Activated CD8-positive, alpha-beta T cell treated with anti-CD3 and anti-CD28 coated beads for 36 hours (primary cell): ENCODE measurements around the gene SLC1A5. TPM values are rescaled to one million over a fixed set of nuclear protein-coding genes. Genes with fewer than 3 reads are reported as not detected.

ENCODE experiments used
- ATAC-seq: fragments of 200-7000 bp; cut with Tn5 transposase; one replicate; pipeline ENCODE4 v1.10.0; 2021; ENCODE audit warnings: mild to moderate bottlenecking, moderate library complexity
- CTCF ChIA-PET: fragments of 350-600 bp; sonication (Branson Sonifier 250); formaldehyde crosslinking; loops from one replicate; lab custom pipeline; 2021; ENCODE audit warnings: antibody characterized with exemption; lab: Charles Lee
- POLR2A ChIA-PET: fragments of 350-600 bp; sonication (Branson Sonifier 250); formaldehyde crosslinking; loops from one replicate; lab custom pipeline; 2021; ENCODE audit warnings: antibody characterized with exemption; lab: Charles Lee
- DNase-seq: peaks from one replicate; pipeline ENCODE4 v3.0.0-alpha.2; 2020
- H3K27ac Mint-ChIP-seq: one replicate; pipeline ENCODE4 v1.8.0; 2021; ENCODE audit warnings: mild to moderate bottlenecking, mixed read lengths
- H3K27me3 Mint-ChIP-seq: one replicate; pipeline ENCODE4 v1.8.0; 2021; ENCODE audit warnings: mixed read lengths
- H3K36me3 Mint-ChIP-seq: one replicate; pipeline ENCODE4 v1.8.0; 2021; ENCODE audit warnings: low read depth, mixed read lengths
- H3K4me1 Mint-ChIP-seq: one replicate; pipeline ENCODE4 v1.8.0; 2021; ENCODE audit warnings: low read depth, mixed read lengths
- H3K4me3 Mint-ChIP-seq: one replicate; pipeline ENCODE4 v1.8.0; 2021; ENCODE audit warnings: mild to moderate bottlenecking, moderate library complexity, mixed read lengths
- H3K9me3 Mint-ChIP-seq: one replicate; pipeline ENCODE4 v1.8.0; 2021; ENCODE audit warnings: mixed read lengths
- intact Hi-C: fragments of 100-400 bp; cut with micrococcal nuclease; formaldehyde crosslinking; loops from one replicate; pipeline ENCODE4 v1.10.0; 2022
- total RNA-seq, 2 experiments: library from RNA; stranded (reverse); gene quantifications; one replicate each; pipeline ENCODE4 v1.2.3, GENCODE V29; 2021
- TF ChIP-seq, protein P1 (sequence below): fragments of 200-600 bp; IDR thresholded peaks from one replicate; pipeline ENCODE4 v1.8.0; 2022; ENCODE audit warnings: antibody characterized with exemption, mild to moderate bottlenecking

SLC1A5 gene
- total RNA-seq, 2 experiments from 2014 or later, result 235 TPM

DNA sequence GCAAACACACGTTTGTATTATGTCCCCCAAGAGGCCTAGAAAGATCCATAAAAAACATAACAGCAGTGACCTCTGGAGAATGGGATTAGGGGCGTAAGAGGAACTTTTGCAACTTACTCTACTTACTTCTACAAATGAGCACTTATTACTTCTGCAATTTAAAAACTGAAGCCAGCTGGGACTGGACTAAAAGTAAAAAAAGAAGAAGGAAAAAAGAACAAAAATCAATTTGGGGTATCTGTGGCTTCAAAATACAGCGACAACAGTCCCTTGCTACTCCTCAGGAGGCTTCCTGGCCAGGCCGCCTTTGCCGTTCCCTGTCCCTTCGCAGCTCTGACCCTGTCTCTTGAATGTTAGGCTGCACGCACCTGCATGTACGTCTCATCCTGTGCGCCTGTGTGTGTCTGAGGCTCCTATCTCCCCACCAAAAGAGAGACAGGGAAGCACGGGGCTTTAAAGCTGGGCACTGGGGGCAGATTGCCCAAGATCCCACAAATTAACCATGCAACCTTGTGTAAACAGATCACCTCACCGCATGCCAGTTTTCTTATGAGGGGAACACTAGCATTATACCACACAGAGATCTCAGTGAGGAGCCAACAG, 54.6 kb downstream of the SLC1A5 start:
- no peaks in the 10 kb centered on the region for H3K27me3 Mint-ChIP-seq

DNA sequence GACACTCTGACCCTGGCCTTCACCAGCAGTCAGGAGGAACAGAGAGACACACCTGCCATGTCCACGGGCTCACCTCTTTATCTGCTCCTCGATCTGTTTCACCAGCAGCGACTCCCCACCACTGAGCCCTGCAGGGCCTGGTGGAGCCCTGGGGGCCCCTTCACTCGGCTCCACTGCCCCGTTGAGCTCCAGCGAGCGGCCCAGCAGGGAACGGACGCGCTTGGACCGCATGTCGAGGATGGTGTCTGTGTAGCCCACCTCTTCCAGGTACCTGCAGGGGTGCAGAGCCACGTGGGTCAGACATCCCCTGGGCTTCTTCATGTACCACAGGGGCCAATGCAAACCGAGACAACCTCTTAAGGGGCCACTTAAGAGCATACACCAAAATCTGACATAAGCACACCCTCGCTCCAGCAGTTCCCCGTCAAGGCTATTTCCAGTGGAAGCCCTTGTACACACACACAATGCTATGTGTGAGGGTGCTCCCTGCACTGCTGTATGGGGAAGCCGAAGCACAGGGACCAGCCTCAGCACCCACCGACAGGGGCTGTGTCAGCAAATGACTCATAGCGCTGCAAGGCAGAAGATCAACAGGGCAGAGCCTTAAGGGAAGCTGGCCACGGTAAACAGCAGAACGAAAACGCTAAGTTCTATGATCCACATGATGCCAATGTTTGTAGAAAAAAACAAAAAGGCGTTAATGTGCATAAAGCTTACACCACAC, 55.3 kb downstream of the SLC1A5 start:
- Mint-ChIP-seq H3K4me3 (no peak overlapping the region), H3K27me3 (no peaks in the 10 kb centered on the region), H3K9me3 (no peaks in the 10 kb centered on the region), H3K4me1 (peaks cover 11% of the 10 kb centered on the region), H3K36me3 (peaks cover 34% of the 10 kb centered on the region), H3K27ac (no peak overlapping the region)
- TF ChIP-seq, protein P1, sequence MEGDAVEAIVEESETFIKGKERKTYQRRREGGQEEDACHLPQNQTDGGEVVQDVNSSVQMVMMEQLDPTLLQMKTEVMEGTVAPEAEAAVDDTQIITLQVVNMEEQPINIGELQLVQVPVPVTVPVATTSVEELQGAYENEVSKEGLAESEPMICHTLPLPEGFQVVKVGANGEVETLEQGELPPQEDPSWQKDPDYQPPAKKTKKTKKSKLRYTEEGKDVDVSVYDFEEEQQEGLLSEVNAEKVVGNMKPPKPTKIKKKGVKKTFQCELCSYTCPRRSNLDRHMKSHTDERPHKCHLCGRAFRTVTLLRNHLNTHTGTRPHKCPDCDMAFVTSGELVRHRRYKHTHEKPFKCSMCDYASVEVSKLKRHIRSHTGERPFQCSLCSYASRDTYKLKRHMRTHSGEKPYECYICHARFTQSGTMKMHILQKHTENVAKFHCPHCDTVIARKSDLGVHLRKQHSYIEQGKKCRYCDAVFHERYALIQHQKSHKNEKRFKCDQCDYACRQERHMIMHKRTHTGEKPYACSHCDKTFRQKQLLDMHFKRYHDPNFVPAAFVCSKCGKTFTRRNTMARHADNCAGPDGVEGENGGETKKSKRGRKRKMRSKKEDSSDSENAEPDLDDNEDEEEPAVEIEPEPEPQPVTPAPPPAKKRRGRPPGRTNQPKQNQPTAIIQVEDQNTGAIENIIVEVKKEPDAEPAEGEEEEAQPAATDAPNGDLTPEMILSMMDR, result no peak
- ATAC-seq (no peak), DNase-seq (no peak)
- ChIA-PET POLR2A (interaction anchor here (1.1 to 2.1 kb wide), 2 partner anchors 13 to 19 kb away, joined by 4 to 9 read pairs; partner anchors contain the start of gene FKRP), CTCF (interaction anchor here (2.1 kb wide), 1 partner anchor 29 kb away, joined by 7 read pairs; no protein-coding TSS in a partner anchor)
- intact Hi-C loops, result no loop called here

More for the DNA sequence above, 54.6 kb downstream of the SLC1A5 start:
- TF ChIP-seq, protein P1, result no peak
- Mint-ChIP-seq H3K4me3 (no peak overlapping the region), H3K4me1 (peaks cover 7% of the 10 kb centered on the region), H3K36me3 (peaks cover 32% of the 10 kb centered on the region), H3K27ac (no peak overlapping the region), H3K9me3 (no peaks in the 10 kb centered on the region)
- ATAC-seq (no peak), DNase-seq (no peak)
- ChIA-PET CTCF (interaction anchor here (1.2 to 2.1 kb wide), 2 partner anchors 11 to 30 kb away, joined by 3 to 7 read pairs; no protein-coding TSS in a partner anchor), POLR2A (interaction anchor here (0.6 to 2.1 kb wide), 3 partner anchors 11 to 20 kb away, joined by 3 to 9 read pairs (median 4); partner anchors contain the start of gene FKRP)
- intact Hi-C loops, result no loop called here

DNA sequence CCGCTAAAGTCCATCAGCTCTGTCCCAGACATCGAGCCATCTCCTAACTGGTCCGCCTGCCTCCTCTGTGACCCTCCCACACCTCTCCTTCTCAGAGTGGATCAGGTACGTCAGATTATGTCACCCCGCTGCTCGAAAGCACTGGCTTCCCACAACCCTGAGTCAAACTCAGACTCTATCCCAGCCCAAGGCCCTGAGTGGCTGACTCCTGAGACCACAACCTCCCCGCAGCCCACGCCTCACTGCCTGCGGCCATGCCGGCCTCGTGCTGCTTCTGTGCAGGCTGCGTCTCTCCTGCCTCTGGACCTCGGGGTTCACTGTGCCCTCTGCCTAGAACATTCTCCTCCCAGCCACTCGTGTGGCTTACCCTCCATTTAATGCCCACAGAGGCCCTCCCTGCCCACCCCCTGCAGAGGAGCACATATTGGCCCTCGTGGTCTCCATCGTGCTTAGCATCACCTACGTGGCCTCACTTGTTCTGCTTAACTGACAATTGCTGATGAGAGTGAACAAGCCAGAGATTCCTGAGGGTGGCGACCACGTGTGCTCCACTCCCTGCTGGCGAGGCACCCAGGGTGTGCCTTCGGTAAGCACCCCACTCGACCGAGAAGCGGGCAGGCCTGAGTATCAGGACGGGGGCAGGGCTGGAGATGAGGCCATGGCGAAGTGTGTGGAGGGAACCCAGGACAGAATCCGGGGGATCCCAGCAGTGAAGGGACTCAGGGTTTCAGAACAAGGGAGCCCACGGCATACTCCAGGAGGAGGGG, 56.0 kb downstream of the SLC1A5 start:
- Mint-ChIP-seq H3K4me1 (peaks cover 11% of the 10 kb centered on the region), H3K4me3 (no peak overlapping the region), H3K27me3 (no peaks in the 10 kb centered on the region), H3K36me3 (peaks cover 28% of the 10 kb centered on the region), H3K9me3 (no peaks in the 10 kb centered on the region), H3K27ac (no peak overlapping the region)
- CTCF ChIA-PET, result interaction anchor here (0.6 to 6.4 kb wide), 5 partner anchors 10 to 1679 kb away, joined by 3 to 95 read pairs (median 5); no protein-coding TSS in a partner anchor
- TF ChIP-seq, protein P1, result no peak
- no peak for DNase-seq
- no peak for ATAC-seq
- POLR2A ChIA-PET, result interaction anchor here (1.1 kb wide), 1 partner anchor 14 kb away, joined by 3 read pairs; no protein-coding TSS in a partner anchor
- intact Hi-C loops, result no loop called here

DNA sequence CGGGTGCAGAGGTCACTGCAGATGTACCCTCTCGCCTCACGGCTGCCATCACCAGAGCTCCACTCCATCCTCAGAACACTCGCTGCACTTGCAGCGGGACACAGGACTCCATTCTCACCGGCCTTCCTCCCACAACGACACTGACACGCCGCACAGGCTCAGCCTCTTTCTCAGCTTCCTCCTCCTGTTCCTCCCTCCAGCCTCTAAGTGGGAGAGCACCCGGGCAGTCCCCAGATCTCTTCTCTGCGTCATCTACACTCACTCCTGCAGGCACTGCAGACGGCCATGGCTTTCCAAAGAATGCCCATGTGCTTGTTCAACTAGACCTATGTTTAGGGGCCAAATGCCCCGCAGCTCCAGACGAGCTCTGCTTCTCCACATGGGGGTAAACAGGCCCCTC, 56.8 kb downstream of the SLC1A5 start:
- intact Hi-C loops, result no loop called here
- ChIA-PET POLR2A (interaction anchor here (1.1 to 2.1 kb wide), 4 partner anchors 14 to 35 kb away, joined by 3 to 6 read pairs (median 4); no protein-coding TSS in a partner anchor), CTCF (interaction anchor here (0.6 to 6.4 kb wide), 5 partner anchors 11 to 1678 kb away, joined by 3 to 95 read pairs (median 5); no protein-coding TSS in a partner anchor)
- Mint-ChIP-seq H3K4me3 (no peak overlapping the region), H3K4me1 (peaks cover 11% of the 10 kb centered on the region), H3K27me3 (no peaks in the 10 kb centered on the region), H3K36me3 (peaks cover 27% of the 10 kb centered on the region), H3K27ac (no peak overlapping the region), H3K9me3 (no peaks in the 10 kb centered on the region)
- TF ChIP-seq, protein P1, result no peak
- DNase-seq, result no peak
- no peak for ATAC-seq
